GM23338 (cell line): ENCODE results near the gene RAB17. TPM values are rescaled to one million over a fixed set of nuclear protein-coding genes. Genes with fewer than 3 reads are reported as not detected.
A peak's percentile ranks its signal among the peaks of the same experiment; 100 is the strongest.

Source experiments
- ATAC-seq: fragments of 200-7000 bp; cut with Tn5 transposase; 3 replicates; pipeline ENCODE4 v1.9.1; 2020
- DNase-seq: peaks from one replicate; pipeline ENCODE4 v3.0.0-alpha.2; 2015; ENCODE audit warnings: low spot score
- H2AFZ ChIP-seq: fragments of 200-600 bp; sonication (generic); 2 replicates; pipeline ENCODE4 v1.8.0; 2016; ENCODE audit warnings: antibody characterized with exemption, mild to moderate bottlenecking, moderate library complexity
- H3F3A ChIP-seq: fragments of 200-600 bp; sonication (generic); replicated peaks from 2 replicates; pipeline ENCODE4 v1.8.0; 2017; ENCODE audit warnings: antibody characterized with exemption, mixed run types, low read depth
- H3K27ac ChIP-seq: fragments of 200-600 bp; sonication (generic); 2 replicates; pipeline ENCODE4 v1.6.1; 2016; ENCODE audit warnings: low read depth
- H3K27me3 ChIP-seq: fragments of 200-600 bp; sonication (generic); 2 replicates; pipeline ENCODE4 v1.8.0; 2016; ENCODE audit warnings: mild to moderate bottlenecking, mixed run types, moderate library complexity; ENCODE audit not compliant: insufficient read depth
- H3K36me3 ChIP-seq: fragments of 200-600 bp; sonication (generic); 2 replicates; pipeline ENCODE4 v1.8.0; 2016; ENCODE audit warnings: mild to moderate bottlenecking; ENCODE audit not compliant: insufficient read depth
- H3K4me1 ChIP-seq: fragments of 200-600 bp; sonication (generic); 2 replicates; pipeline ENCODE4 v1.8.0; 2016; ENCODE audit warnings: mild to moderate bottlenecking, moderate library complexity; ENCODE audit not compliant: insufficient read depth
- H3K4me2 ChIP-seq: fragments of 200-600 bp; sonication (generic); 2 replicates; pipeline ENCODE4 v1.7.1; 2017; ENCODE audit warnings: mixed run types
- H3K4me3 ChIP-seq: fragments of 200-600 bp; sonication (generic); 2 replicates; pipeline ENCODE4 v1.6.1; 2016; ENCODE audit warnings: mixed run types
- H3K79me2 ChIP-seq: fragments of 200-600 bp; sonication (generic); replicated peaks from 2 replicates; pipeline ENCODE4 v1.8.0; 2017; ENCODE audit warnings: mild to moderate bottlenecking; ENCODE audit not compliant: insufficient read depth
- H3K9me2 ChIP-seq: fragments of 200-600 bp; sonication (generic); 2 replicates; pipeline ENCODE4 v1.8.0; 2017; ENCODE audit not compliant: insufficient read depth
- H4K20me1 ChIP-seq: fragments of 200-600 bp; sonication (generic); replicated peaks from 2 replicates; pipeline ENCODE4 v1.8.0; 2017; ENCODE audit warnings: mild to moderate bottlenecking; ENCODE audit not compliant: insufficient read depth
- H3K27ac Mint-ChIP-seq: 2 replicates; pipeline ENCODE4 v1.8.0; 2020; ENCODE audit warnings: inconsistent platforms, mild to moderate bottlenecking, moderate library complexity, mixed read lengths
- H3K27me3 Mint-ChIP-seq: 3 replicates; pipeline ENCODE4 v1.8.0; 2022; ENCODE audit warnings: low read depth, mild to moderate bottlenecking, moderate library complexity, mixed read lengths, inconsistent platforms; ENCODE audit not compliant: insufficient read depth, poor library complexity
- H3K36me3 Mint-ChIP-seq: 3 replicates; pipeline ENCODE4 v1.8.0; 2021; ENCODE audit warnings: low read depth, mild to moderate bottlenecking, inconsistent platforms, moderate library complexity, mixed read lengths
- H3K4me1 Mint-ChIP-seq: 3 replicates; pipeline ENCODE4 v1.8.0; 2020; ENCODE audit warnings: mild to moderate bottlenecking, inconsistent platforms, mixed read lengths
- H3K4me3 Mint-ChIP-seq: 3 replicates; pipeline ENCODE4 v1.8.0; 2021; ENCODE audit warnings: moderate library complexity, mild to moderate bottlenecking, inconsistent platforms, mixed read lengths
- H3K9me3 Mint-ChIP-seq: 3 replicates; pipeline ENCODE4 v1.8.0; 2020; ENCODE audit warnings: moderate library complexity, mild to moderate bottlenecking, inconsistent platforms, mixed read lengths
- CREB1 ChIP-seq: fragments of 250-450 bp; sonication (Bioruptor Pico); IDR thresholded peaks from 2 replicates; pipeline ENCODE4 v1.5.0; 2020; ENCODE audit warnings: low read depth, mild to moderate bottlenecking, moderate library complexity
- CTCF ChIP-seq, 2 experiments: fragments of 200-600 bp in 1 of 2; sonication (generic) in 1 of 2; conservative IDR thresholded peaks; 2 replicates each; pipeline versions ENCODE4 v1.5.1 to v1.6.1; 2016 to 2017; ENCODE audit warnings: antibody characterized with exemption in 2 of 2, low read depth in 2 of 2, mild to moderate bottlenecking in 2 of 2, moderate library complexity in 1 of 2
- EZH2 ChIP-seq: fragments of 200-600 bp; sonication (generic); IDR thresholded peaks from one replicate; pipeline ENCODE4 v1.8.0; 2017; ENCODE audit warnings: antibody characterized with exemption, mild to moderate bottlenecking, low read depth; ENCODE audit not compliant: unreplicated experiment
- EZH2phosphoT487 ChIP-seq: fragments of 200-600 bp; sonication (generic); IDR thresholded peaks from one replicate; pipeline ENCODE4 v1.8.1; 2018; ENCODE audit warnings: antibody characterized with exemption; ENCODE audit not compliant: unreplicated experiment
- JUNB ChIP-seq: IDR thresholded peaks from one replicate; pipeline ENCODE4 v1.6.1; 2016; ENCODE audit warnings: antibody characterized with exemption; ENCODE audit not compliant: unreplicated experiment
- NANOG ChIP-seq: IDR thresholded peaks from 2 replicates; pipeline ENCODE4 v1.6.1; 2016; ENCODE audit warnings: antibody characterized with exemption, borderline replicate concordance
- STAT1 ChIP-seq: IDR thresholded peaks from one replicate; pipeline ENCODE4 v1.6.1; 2016; ENCODE audit warnings: antibody characterized with exemption; ENCODE audit not compliant: unreplicated experiment
- ZNF114 ChIP-seq: fragments of 250-450 bp; sonication (Bioruptor Pico); IDR thresholded peaks from 2 replicates; pipeline ENCODE4 v1.5.0; 2020; ENCODE audit warnings: mild to moderate bottlenecking, moderate library complexity
- ZNF331 ChIP-seq: fragments of 250-450 bp; sonication (Bioruptor Pico); IDR thresholded peaks from 2 replicates; pipeline ENCODE4 v1.5.0; 2020; ENCODE audit warnings: low read depth, mild to moderate bottlenecking, moderate library complexity
- polyA plus RNA-seq: library from polyadenylated mRNA; unstranded; fragments of >200 nt; fragmentation: Nextera tagmentation; extraction: Ambion mirVana; gene quantifications from 2 replicates; pipeline ENCODE4 v1.2.1, GENCODE V29; 2016
- total RNA-seq: library from RNA; depleted of rRNA; stranded (reverse); fragments of >200 nt; shearing (Covaris generic); gene quantifications from 2 replicates; pipeline ENCODE4 v1.2.3, GENCODE V29; 2014
- TF ChIP-seq, protein P1 (sequence below): IDR thresholded peaks from one replicate; pipeline ENCODE4 v1.6.1; 2018; ENCODE audit warnings: antibody characterized with exemption; ENCODE audit not compliant: unreplicated experiment
- TF ChIP-seq, protein P2 (sequence below): IDR thresholded peaks from 2 replicates; pipeline ENCODE4 v1.6.1; 2016; ENCODE audit warnings: antibody characterized with exemption
- TF ChIP-seq, protein P3 (sequence below): fragments of 250-450 bp; sonication (Bioruptor Pico); IDR thresholded peaks from 2 replicates; pipeline ENCODE4 v1.5.0; 2020; ENCODE audit warnings: mild to moderate bottlenecking, moderate library complexity

RAB17 gene
- total and polyA plus RNA-seq, 2 experiments from 2014 or later, result 22.4 to 26.9 TPM

DNA sequence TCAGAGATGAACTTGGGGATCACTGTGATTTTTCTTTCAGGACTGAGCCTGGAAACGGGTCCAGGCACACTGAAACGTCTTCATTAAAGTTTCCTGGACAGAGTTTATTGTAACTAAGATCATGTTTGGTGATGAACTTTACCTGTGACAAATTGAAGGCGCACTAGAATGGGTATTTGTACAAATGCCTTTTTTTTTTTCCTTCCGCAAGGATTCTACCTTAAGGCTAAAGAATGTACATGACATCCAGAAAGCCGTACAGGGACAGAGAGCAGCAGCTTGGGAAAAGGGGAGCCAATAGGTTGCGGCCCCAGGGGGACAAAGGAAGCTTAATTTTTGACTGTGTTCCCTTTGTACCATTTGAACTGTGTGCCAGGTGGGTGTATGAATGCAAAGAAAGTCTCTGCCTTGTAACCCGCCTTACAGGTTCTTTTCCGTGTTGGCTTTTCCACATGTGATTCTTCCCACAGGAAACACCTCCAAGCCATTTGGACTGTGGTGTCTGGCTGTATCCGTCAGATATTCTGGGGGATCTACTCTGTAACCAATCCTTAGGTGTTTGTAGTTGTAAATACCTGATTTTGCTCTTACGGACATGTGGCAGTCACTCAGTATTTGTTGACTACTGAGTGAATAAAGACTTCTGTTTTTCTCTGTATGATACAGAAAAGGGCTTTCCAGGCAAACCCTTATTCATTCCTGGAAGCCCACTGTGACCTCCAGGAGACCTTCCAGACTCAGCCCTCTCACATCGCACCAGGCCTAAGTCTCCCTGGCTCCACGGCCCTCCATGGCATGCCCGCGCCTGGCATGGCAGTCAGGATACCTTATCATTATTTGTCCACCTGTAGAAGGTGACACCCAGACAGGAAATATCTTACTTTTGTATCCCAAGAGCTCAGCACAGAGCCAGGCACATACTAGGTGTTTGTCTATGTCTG is 38.0 kb upstream of the RAB17 start:
- peaks cover 16% of the 10 kb centered on the region for H3K79me2 ChIP-seq
- no peak overlapping the region for H3K27ac Mint-ChIP-seq
- peaks cover 12% of the 10 kb centered on the region for H3K4me1 ChIP-seq
- no peak for ATAC-seq
- peaks cover 29% of the 10 kb centered on the region for H3K4me1 Mint-ChIP-seq
- no peaks in the 10 kb centered on the region; the same call in 1 of the 2 replicates for H3F3A ChIP-seq
- H3K9me2 ChIP-seq, result no peaks in the 10 kb centered on the region; the same call in none of the 2 replicates
- no peak overlapping the region for H3K27ac ChIP-seq
- H3K27me3 ChIP-seq, result peaks cover 40% of the 10 kb centered on the region
- H4K20me1 ChIP-seq, result no peaks in the 10 kb centered on the region; the same call in 1 of the 2 replicates
- H3K9me3 Mint-ChIP-seq, result no peaks in the 10 kb centered on the region; the same call in 2 of the 3 replicates
- H3K27me3 Mint-ChIP-seq, result peaks cover 28% of the 10 kb centered on the region
- peak overlapping the region; percentile 86 for H3K4me3 Mint-ChIP-seq
- 0 out of 2 replicates have a peak, but pooled peaks cover 3% of the 10 kb centered on the region for H3K36me3 ChIP-seq
- DNase-seq, result no peak
- H2AFZ ChIP-seq, result peak overlapping the region; percentile 91; the same call in 1 of the 2 replicates
- TF ChIP-seq JUNB (no peak), CREB1 (CRISPR knock-in tag) (no peak), EZH2 (no peak), EZH2phosphoT487 (no peak), ZNF114 (no peak), ZNF331 (CRISPR knock-in tag) (no peak), CTCF (conservative IDR thresholded peaks at IDR 0.05; ENCODE audit: low read depth in 2 of 2) (no peak), STAT1 (no peak), NANOG (no peak)
- TF ChIP-seq, protein P1, sequence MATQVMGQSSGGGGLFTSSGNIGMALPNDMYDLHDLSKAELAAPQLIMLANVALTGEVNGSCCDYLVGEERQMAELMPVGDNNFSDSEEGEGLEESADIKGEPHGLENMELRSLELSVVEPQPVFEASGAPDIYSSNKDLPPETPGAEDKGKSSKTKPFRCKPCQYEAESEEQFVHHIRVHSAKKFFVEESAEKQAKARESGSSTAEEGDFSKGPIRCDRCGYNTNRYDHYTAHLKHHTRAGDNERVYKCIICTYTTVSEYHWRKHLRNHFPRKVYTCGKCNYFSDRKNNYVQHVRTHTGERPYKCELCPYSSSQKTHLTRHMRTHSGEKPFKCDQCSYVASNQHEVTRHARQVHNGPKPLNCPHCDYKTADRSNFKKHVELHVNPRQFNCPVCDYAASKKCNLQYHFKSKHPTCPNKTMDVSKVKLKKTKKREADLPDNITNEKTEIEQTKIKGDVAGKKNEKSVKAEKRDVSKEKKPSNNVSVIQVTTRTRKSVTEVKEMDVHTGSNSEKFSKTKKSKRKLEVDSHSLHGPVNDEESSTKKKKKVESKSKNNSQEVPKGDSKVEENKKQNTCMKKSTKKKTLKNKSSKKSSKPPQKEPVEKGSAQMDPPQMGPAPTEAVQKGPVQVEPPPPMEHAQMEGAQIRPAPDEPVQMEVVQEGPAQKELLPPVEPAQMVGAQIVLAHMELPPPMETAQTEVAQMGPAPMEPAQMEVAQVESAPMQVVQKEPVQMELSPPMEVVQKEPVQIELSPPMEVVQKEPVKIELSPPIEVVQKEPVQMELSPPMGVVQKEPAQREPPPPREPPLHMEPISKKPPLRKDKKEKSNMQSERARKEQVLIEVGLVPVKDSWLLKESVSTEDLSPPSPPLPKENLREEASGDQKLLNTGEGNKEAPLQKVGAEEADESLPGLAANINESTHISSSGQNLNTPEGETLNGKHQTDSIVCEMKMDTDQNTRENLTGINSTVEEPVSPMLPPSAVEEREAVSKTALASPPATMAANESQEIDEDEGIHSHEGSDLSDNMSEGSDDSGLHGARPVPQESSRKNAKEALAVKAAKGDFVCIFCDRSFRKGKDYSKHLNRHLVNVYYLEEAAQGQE, result no peak
- TF ChIP-seq, protein P2, sequence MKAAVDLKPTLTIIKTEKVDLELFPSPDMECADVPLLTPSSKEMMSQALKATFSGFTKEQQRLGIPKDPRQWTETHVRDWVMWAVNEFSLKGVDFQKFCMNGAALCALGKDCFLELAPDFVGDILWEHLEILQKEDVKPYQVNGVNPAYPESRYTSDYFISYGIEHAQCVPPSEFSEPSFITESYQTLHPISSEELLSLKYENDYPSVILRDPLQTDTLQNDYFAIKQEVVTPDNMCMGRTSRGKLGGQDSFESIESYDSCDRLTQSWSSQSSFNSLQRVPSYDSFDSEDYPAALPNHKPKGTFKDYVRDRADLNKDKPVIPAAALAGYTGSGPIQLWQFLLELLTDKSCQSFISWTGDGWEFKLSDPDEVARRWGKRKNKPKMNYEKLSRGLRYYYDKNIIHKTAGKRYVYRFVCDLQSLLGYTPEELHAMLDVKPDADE, result no peak
- TF ChIP-seq, protein P3, sequence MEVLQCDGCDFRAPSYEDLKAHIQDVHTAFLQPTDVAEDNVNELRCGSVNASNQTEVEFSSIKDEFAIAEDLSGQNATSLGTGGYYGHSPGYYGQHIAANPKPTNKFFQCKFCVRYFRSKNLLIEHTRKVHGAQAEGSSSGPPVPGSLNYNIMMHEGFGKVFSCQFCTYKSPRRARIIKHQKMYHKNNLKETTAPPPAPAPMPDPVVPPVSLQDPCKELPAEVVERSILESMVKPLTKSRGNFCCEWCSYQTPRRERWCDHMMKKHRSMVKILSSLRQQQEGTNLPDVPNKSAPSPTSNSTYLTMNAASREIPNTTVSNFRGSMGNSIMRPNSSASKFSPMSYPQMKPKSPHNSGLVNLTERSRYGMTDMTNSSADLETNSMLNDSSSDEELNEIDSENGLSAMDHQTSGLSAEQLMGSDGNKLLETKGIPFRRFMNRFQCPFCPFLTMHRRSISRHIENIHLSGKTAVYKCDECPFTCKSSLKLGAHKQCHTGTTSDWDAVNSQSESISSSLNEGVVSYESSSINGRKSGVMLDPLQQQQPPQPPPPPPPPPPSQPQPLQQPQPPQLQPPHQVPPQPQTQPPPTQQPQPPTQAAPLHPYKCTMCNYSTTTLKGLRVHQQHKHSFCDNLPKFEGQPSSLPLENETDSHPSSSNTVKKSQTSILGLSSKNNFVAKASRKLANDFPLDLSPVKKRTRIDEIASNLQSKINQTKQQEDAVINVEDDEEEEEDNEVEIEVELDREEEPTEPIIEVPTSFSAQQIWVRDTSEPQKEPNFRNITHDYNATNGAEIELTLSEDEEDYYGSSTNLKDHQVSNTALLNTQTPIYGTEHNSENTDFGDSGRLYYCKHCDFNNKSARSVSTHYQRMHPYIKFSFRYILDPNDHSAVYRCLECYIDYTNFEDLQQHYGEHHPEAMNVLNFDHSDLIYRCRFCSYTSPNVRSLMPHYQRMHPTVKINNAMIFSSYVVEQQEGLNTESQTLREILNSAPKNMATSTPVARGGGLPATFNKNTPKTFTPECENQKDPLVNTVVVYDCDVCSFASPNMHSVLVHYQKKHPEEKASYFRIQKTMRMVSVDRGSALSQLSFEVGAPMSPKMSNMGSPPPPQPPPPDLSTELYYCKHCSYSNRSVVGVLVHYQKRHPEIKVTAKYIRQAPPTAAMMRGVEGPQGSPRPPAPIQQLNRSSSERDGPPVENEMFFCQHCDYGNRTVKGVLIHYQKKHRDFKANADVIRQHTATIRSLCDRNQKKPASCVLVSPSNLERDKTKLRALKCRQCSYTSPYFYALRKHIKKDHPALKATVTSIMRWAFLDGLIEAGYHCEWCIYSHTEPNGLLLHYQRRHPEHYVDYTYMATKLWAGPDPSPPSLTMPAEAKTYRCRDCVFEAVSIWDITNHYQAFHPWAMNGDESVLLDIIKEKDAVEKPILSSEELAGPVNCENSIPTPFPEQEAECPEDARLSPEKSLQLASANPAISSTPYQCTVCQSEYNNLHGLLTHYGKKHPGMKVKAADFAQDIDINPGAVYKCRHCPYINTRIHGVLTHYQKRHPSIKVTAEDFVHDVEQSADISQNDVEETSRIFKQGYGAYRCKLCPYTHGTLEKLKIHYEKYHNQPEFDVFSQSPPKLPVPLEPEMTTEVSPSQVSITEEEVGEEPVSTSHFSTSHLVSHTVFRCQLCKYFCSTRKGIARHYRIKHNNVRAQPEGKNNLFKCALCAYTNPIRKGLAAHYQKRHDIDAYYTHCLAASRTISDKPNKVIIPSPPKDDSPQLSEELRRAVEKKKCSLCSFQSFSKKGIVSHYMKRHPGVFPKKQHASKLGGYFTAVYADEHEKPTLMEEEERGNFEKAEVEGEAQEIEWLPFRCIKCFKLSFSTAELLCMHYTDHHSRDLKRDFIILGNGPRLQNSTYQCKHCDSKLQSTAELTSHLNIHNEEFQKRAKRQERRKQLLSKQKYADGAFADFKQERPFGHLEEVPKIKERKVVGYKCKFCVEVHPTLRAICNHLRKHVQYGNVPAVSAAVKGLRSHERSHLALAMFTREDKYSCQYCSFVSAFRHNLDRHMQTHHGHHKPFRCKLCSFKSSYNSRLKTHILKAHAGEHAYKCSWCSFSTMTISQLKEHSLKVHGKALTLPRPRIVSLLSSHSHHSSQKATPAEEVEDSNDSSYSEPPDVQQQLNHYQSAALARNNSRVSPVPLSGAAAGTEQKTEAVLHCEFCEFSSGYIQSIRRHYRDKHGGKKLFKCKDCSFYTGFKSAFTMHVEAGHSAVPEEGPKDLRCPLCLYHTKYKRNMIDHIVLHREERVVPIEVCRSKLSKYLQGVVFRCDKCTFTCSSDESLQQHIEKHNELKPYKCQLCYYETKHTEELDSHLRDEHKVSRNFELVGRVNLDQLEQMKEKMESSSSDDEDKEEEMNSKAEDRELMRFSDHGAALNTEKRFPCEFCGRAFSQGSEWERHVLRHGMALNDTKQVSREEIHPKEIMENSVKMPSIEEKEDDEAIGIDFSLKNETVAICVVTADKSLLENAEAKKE (CRISPR knock-in tag), result no peak
- peak overlapping the region; percentile 95 for H3K4me2 ChIP-seq
- peak overlapping the region; percentile 72 for H3K4me3 ChIP-seq
- H3K36me3 Mint-ChIP-seq, result peaks cover 22% of the 10 kb centered on the region; the same call in 2 of the 3 replicates
